GM12864 (cell line): ENCODE measurements around the gene NELL1.

Source experiments
- DNase-seq: peaks from one replicate; pipeline ENCODE4 v3.0.0-alpha.2; 2011; ENCODE audit warnings: low read depth
- H3K4me3 ChIP-seq: 2 replicates; pipeline ENCODE4 v1.5.1; 2011; ENCODE audit warnings: mild to moderate bottlenecking, low read depth, low read length, control low read depth
- CTCF ChIP-seq: IDR thresholded peaks from 2 replicates; pipeline ENCODE4 v1.5.1; 2011; ENCODE audit warnings: low read depth, mild to moderate bottlenecking, moderate library complexity, low read length, control low read depth, inconsistent platforms; ENCODE audit errors: missing control alignments

NELL1 gene

DNA sequence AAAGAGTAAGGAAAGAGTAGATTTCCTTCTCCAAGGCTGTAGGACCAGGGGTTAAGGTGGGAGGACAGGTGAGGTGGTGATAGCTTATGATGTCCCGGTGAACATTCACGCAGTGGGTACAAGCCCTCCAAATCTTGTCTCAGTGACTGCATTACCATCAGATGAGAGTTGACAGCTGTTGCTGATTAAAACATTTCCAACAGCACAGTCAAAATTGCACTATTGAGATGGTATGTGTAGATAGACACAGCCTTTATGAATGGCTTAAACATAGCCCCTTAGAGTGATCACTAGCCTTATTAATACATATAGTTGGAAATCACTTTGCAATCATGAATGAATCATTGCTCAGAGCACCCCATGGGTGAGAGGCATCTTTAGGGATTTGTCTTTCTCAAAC, 7.3 kb downstream of the NELL1 start:
- no peak overlapping the region for H3K4me3 ChIP-seq
- DNase-seq, result no peak
- TF ChIP-seq CTCF, result no peak

DNA sequence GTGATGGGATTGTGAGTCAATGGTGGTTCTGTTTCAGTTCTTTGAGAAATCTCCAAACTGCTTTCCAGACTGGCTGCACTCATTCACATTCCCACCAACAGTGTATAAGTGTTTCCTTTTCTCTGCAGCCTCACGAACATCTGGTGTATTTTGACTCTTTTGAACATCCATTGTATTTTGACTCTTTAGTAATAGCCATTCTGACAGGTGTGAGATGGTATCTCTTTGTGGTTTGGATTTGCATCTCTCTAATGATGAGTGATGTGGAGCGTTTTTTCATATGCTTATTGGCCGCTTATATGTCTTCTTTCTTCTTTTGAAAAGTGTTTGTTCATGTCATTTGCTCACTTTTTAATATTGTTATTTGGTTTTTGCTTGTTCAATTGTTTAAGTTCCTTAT, 19.4 kb downstream of the NELL1 start:
- no peak overlapping the region for H3K4me3 ChIP-seq
- DNase-seq, result no peak
- TF ChIP-seq CTCF, result no peak

DNA sequence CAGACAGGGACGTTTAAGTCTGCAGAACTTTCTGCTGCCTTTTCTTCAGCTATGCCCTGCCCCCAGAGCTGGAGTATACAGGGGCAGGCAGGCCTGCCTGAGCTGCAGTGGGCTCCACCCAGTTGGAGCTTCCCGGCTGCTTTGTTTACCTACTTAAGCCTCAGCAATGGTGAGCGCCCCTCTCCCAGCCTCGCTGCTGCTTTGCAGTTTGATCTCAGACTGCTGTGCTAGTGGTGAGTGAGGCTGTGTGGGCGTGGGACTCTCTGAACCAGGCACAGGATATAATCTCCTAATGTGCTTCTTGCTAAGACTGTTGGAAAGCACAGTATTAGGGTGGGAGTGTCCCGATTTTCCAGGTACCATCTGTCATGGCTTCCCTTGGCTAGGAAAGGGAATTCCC, 38.5 kb downstream of the NELL1 start:
- DNase-seq, result no peak
- TF ChIP-seq CTCF, result no peak
- H3K4me3 ChIP-seq, result no peak overlapping the region

DNA sequence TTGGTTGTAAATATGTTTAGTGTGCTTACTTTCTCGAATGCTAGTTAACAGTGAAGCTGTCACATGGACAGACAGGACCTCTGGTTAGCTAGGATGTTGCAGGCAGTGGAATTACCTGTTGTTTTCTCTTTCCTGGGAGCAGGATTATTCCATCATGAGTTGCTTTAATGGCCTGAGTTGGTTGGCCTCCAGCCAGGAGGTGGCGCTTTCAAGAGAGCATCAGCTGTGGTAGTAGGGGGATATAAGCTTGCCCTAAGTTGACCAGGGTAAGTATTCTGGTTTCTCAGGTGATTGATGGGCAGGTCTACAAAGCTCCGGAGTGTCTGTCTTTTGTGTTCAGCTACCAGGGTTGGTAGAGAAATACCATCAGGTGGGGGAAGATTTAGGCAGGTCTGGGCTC, 43.5 kb downstream of the NELL1 start:
- no peak overlapping the region for H3K4me3 ChIP-seq
- DNase-seq, result no peak
- no peak for TF ChIP-seq CTCF

GRCh38 chr11:20715464-20715863, 46.1 kb downstream of the NELL1 start:
- H3K4me3 ChIP-seq, result no peak overlapping the region
- TF ChIP-seq CTCF, result no peak
- no peak for DNase-seq

DNA sequence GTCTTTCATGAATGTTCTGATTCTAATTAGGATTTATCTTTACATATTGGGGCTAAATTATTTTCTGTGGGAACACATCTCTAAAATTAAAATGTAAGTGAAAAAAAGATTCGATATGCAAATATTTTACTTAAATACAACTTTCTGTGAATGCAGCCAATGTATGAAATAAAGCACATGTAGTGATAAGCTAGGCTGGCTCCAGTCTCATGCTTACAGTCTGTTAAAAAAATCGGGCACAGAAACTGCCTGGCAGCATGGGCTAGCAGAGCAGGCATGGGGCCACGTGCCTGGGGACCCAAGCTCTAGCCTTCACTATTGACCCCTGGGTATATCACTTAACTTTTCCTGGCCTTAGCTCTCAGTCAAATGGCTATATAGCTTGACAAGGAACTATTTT, 46.5 kb downstream of the NELL1 start:
- no peak for DNase-seq
- no peak for TF ChIP-seq CTCF

DNA sequence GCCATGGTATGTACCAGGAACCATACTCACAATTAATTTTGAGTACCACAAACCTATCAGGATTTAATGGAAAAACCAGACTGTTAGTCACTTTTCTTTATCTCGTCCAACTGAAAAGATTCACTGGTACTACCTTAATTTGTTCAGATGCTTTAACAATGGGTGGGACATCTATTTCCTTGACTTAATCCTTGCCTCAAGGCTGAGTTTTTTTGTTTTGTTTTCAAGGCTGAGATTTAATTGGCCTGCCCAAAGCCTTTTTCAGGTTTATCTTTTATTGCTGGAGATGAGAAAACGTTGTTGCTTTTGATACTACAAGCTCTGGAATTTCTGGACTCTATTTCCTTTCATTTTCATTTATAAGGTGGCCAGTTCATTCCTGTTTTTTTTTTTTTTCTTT, 50.4 kb downstream of the NELL1 start:
- H3K4me3 ChIP-seq, result no peak overlapping the region
- no peak for TF ChIP-seq CTCF
- DNase-seq, result no peak

More for the DNA sequence above, 46.5 kb downstream of the NELL1 start:
- no peak overlapping the region for H3K4me3 ChIP-seq
